ENCODE data around the gene RASL10A.

The RASL10A gene

DNA sequence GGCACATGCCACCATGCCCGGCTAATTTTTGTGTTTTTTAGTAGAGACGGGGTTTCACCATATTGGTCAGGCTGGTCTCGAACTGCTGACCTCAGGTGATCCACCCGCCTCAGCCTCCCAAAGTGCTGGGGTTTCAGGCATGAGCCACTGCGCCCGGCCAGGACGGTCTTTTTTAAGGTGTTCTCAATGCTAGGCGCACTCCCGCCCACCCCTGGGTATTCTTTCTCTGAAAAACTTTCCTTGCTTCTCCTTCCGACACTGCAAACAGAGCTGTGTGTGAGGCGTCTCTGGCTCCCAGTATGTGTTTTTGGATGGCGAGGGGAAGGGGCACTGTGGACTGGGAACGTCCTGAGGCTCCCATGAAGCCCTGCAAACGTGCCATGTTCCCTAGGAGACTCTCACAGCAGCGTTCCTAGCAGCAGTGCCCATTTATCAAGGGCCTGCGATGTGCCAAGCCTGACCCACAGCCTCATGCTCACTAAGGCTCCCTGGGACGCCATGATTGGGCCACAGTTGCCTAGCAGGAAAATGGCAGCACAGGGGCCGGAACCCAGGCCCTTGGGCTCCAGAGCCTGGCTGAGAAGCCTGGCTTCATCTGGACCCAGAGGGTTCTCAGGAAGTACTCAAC, 2.4 kb upstream of the RASL10A start:
- no peak for DNase-seq

DNA sequence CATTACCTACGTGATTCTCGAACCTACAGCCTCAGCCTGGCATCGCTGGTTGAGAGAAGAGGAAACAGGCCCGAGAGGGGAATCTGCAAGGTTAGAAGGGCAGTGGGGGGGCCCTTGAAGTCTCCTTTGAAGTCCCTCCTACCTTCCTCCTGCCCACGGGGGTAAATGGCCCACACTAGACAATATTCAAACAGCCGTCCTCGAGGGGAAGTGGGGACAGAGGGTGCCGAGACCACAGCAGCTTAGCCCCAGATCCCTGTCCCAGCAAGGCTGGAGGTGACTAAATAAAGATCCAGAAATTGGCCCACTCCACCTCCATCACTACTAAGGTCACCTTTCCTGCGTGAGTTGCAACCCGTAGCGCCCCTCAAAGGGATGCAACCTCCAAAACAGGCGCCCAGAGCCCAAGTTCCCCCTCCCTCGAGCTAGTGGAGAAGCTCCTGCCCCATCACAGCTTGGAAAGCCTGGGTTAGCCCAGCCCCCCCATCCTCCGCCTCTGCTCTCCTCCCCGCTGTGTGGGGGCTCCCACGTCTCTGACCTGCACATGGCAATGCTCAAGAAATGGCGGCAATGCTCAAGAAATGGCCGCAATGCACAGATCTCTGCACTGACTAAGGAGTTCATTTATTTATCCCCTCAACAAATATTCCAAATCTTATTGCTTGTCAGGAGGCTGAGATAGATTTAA, 788 bp upstream of the RASL10A start:
- no peak for DNase-seq

- DNase-seq: no peak
Measured at GRCh38 chr22:29314537-29315285, 786 bp downstream of the RASL10A start.

GRCh38 chr22:29313576-29314466, 1.7 kb downstream of the RASL10A start:
- no peak for DNase-seq

DNA sequence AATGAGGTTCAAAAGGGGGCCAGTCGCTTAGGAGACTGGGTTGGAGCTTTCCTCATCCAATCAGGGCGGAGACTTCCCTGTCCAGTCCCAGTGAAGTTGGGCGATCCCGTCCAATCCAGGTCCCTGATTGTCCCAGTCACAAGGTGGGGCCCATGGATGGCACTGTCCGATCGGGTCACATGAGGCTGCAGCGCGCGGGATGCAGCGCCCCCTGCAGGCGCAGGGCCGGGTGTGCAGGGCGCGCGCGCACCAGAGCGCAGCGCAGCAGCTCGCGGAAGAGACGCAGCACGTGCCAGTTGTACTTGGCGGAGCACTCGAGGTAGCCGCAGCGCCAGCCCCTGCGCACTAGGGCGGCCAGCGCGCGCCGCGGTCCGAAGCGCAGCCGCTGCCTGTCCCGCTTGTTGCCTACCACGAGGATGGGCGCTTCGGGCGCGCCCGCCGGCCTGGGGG, 2.3 kb downstream of the RASL10A start:
- DNase-seq: no peak

- DNase-seq: no peak
Measured at GRCh38 chr22:29312218-29313125, 3.0 kb downstream of the RASL10A start.

DNA sequence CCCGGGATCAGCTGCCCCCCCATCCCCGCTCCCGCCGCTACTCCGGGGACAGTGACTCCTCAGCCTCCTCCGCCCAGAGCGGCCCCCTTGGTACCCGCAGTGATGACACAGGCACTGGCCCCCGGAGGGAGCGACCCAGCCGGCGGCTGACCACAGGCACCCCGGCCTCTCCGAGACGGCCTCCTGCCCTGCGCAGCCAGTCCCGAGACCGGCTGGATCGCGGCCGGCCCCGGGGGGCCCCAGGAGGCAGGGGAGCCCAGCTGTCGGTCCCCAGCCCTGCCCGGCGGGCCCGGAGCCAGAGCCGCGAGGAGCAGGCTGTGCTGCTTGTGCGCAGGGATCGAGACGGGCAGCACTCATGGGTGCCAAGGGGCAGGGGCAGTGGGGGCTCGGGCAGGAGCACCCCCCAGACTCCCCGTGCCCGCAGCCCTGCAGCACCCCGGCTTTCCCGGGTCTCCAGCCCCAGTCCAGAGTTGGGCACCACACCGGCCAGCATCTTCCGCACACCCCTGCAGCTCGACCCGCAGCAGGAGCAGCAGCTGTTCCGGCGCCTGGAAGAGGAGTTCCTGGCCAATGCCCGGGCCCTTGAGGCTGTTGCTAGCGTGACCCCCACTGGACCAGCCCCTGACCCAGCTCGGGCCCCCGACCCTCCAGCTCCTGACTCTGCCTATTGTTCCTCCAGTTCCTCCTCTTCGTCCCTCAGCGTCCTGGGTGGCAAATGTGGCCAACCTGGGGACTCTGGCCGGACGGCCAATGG, 3.9 kb downstream of the RASL10A start:
- no peak for DNase-seq

DNA sequence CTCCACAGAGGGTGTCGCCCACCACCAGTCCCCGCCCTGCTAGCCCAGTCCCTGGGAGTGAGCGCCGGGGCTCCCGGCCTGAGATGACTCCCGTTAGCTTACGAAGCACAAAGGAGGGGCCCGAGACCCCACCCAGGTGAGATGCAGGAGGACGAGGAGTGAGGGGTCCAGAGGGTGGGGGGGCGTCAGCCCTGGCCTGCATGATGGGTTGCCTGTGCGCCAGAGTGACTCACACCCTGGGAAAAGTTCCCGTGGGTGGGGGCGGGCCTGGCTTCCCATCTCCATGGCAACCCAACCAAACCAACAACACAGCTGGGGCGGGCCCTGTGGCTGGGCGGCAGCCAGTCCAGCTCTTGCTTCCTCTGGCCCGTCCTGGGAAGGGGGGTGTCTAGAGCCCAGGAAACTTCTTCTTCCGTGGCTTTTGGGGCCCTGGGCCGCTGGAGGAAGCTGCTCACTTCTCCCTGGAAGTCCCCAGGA, 4.6 kb downstream of the RASL10A start:
- peak; percentile 71 for DNase-seq

- no peak for DNase-seq
Measured at GRCh38 chr22:29310065-29310862, 5.2 kb downstream of the RASL10A start.

GRCh38 chr22:29309332-29310064, 6.0 kb downstream of the RASL10A start:
- DNase-seq: no peak

GRCh38 chr22:29308791-29309262, 6.7 kb downstream of the RASL10A start:
- no peak for DNase-seq

- no peak for DNase-seq
Measured at GRCh38 chr22:29308148-29308790, 7.2 kb downstream of the RASL10A start.

DNA sequence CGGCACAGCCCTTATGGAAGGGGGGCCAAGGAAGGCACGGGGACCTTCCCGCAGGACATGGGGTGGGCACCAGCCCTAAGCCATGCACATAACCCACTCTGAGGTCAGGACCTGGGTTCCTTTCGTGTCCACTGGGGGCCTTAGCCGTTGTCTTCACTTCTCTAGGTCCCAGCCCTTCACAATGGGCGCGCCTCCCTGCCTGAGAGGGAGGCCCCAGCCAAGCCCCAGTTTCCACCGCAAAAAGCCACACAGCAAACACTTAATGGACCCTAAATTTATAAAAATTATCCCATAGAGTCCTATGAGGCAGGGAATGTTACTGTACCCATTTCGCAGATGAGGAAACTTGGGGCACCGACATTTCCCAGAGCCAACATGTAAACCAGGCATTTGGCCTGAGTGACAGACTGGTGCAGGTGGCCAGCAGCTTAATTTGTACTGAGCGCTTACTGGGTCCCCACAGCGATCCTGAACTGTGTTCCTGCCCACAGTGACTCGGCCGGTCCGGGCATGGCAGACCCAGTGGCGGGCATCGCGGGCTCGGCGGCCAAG, 7.8 kb downstream of the RASL10A start:
- no peak for DNase-seq

DNA sequence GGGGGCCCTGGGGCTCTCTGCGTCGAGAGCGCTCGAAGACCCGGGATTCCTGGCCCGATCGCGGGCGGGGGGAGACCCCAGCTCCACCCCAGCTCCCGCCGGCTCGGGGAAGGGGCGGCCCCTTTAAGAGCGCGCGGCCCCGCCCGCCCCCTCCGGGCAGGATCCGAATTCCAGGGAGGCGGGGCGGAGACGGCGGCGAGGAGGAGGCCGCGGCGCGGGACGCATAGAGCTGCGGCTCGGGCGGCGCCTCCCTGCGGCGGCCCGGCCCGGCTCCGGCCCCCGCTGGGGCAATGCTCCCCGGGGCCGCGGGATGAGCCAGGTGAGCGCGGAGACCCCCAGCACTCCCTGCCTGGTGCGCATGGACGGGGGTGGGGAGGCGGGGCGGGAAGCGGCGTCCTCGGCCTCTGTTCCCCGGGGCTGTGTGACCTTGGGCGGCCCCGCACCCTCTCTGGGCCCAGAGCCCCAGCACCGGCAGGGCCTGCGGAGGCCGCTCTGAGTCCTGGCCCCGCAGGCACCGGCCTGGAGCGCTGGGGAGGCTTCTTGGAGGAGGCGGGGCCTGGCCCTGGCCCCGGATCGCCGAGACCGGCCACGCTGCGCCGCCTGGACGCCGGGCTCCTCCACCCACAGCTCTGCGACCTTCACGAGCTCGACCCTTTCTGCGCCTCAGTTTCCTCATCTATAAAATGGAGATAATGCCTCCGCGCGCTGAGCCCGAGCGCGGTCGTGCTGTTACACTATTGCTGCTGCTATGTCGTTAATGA, 8.5 kb downstream of the RASL10A start:
- DNase-seq: peak; percentile 42

GRCh38 chr22:29306175-29306834, 9.2 kb downstream of the RASL10A start, which contains the start of gene GAS2L1:
Gene GAS2L1 (plus strand): TSS chr22:29306650. CDS start chr22:29308106, 1,456 bp downstream.
- DNase-seq: peak; percentile 49

DNA sequence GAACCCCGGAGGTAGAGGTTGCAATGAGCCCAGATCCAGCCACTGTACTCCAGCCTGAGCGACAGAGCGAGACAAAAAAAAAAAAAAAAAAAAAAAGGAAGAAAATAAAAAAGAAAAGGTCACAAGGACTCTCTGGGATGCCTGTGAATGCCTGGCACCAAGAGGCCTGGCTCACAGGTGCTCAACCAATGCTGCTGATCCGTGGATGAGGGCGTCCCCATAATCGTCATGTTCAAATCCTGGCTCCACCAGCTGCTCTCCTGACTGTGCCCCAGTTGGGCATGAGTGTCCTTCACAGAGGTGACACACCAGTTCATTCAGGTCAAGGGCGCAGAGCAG, 9.7 kb downstream of the RASL10A start:
- no peak for DNase-seq

All from NCI-H446 treated with DMSO at 0.1 percent for 48 hours (cell line).